Tibial nerve (tissue), 3 donors: ENCODE measurements around the gene ADD2.

ENCODE experiments used
- POLR2A ChIP-seq, 2 donors: fragments of 450-650 bp; IDR thresholded peaks; one replicate each; pipeline ENCODE4 v1.6.1; 2017; ENCODE audit warnings: antibody characterized with exemption in 2 of 2, mild to moderate bottlenecking in 2 of 2, moderate library complexity in 2 of 2
- TF ChIP-seq, protein P1 (sequence below), 5 experiments: fragments of 200-600 bp in 3 of 5; fragments of 450-650 bp in 2 of 5; sonication (generic) in 3 of 5; IDR thresholded peaks; one replicate each; pipeline ENCODE4 v1.5.1; 2016 to 2019; ENCODE audit warnings: antibody characterized with exemption in 5 of 5, mild to moderate bottlenecking in 3 of 5, moderate library complexity in 2 of 5

DNA sequence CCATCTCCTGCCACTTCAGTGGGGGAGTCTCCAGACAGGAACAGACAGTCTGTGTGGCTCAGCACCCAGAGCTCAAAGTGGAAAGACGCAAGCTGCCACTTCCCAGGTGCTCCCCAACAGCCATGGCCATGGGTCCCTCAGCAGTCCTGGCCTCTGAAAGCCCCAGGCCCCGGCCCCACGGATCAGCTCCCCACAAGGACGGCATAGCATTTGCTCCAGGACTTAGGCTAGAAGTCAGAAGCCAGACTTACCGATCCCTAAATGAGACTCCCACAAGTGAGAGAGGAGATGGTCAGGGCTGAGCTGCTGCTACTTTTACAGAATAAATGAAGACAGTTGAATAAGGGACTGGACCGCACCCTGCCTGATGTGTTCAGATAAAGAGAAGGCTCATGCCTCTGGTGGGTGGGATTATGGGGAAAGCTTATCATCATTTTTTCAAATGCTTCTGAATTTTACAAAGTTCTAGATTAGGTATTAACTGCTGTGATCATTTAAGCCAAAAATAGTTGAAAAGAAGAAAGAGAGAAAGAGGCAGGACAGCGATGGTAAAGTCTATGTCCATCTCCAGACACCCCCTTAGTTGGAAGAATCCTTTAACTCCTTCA, 50.5 kb downstream of the ADD2 start:
- TF ChIP-seq, protein P1, sequence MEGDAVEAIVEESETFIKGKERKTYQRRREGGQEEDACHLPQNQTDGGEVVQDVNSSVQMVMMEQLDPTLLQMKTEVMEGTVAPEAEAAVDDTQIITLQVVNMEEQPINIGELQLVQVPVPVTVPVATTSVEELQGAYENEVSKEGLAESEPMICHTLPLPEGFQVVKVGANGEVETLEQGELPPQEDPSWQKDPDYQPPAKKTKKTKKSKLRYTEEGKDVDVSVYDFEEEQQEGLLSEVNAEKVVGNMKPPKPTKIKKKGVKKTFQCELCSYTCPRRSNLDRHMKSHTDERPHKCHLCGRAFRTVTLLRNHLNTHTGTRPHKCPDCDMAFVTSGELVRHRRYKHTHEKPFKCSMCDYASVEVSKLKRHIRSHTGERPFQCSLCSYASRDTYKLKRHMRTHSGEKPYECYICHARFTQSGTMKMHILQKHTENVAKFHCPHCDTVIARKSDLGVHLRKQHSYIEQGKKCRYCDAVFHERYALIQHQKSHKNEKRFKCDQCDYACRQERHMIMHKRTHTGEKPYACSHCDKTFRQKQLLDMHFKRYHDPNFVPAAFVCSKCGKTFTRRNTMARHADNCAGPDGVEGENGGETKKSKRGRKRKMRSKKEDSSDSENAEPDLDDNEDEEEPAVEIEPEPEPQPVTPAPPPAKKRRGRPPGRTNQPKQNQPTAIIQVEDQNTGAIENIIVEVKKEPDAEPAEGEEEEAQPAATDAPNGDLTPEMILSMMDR (IDR thresholded peaks at IDR 0.05): no peak
- no peak for TF ChIP-seq POLR2A (IDR thresholded peaks at IDR 0.05)
